HUES64 (cell line): ENCODE measurements around the gene CCBE1.

Experiments
- H3K27ac ChIP-seq: 2 replicates; pipeline ENCODE4 v1.7.0; 2013; ENCODE audit warnings: low read depth, low read length, inconsistent platforms
- H3K27me3 ChIP-seq: 2 replicates; pipeline ENCODE4 v1.6.1; 2013; ENCODE audit warnings: mild to moderate bottlenecking, low read length; ENCODE audit not compliant: insufficient read depth
- H3K36me3 ChIP-seq: 2 replicates; pipeline ENCODE4 v1.6.1; 2013; ENCODE audit warnings: mild to moderate bottlenecking, low read length; ENCODE audit not compliant: insufficient read depth
- H3K4me1 ChIP-seq: 2 replicates; pipeline ENCODE4 v1.6.1; 2013; ENCODE audit warnings: mild to moderate bottlenecking, low read length, moderate library complexity; ENCODE audit not compliant: insufficient read depth
- H3K4me3 ChIP-seq: 2 replicates; pipeline ENCODE4 v1.5.1; 2013; ENCODE audit warnings: mild to moderate bottlenecking, low read length, moderate library complexity
- H3K9ac ChIP-seq: 2 replicates; pipeline ENCODE4 v1.6.1; 2013; ENCODE audit warnings: mild to moderate bottlenecking, low read depth, low read length
- H3K9me3 ChIP-seq: 2 replicates; pipeline ENCODE4 v1.6.1; 2013; ENCODE audit warnings: low read depth, low read length; ENCODE audit not compliant: insufficient read depth
- WGBS: fragments of 150-250, 120-280 bp; methylation state at CpG from one replicate; pipeline ENCODE4 v1.1.7; 2013; ENCODE audit warnings: missing lambda C conversion rate; 5-methylcytosine and 5-hydroxymethylcytosine counted together

The CCBE1 gene

DNA sequence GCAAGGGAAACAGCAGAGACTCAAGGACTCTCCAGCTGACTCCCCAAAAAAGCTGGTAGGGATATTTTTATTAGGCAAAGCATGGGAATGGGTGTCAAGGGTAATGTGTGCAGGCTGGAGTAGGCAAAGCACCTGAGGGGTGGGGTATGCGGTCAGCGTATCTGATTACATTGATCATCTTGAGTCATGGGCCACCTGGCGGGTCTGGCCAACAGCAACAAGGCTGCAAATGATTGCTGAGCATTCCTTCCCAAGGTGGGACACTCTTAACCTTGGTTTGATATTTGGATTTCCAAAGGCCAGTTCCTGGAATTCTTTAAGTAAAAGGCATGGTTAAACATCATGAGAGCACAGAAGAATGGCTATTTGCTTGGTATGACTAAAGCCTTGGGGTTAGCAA is 32.6 kb upstream of the CCBE1 start:
- H3K4me3 ChIP-seq: no peak overlapping the region
- whole genome bisulfite sequencing: 91% methylated on average over 3 of the region's 3 CpGs

DNA sequence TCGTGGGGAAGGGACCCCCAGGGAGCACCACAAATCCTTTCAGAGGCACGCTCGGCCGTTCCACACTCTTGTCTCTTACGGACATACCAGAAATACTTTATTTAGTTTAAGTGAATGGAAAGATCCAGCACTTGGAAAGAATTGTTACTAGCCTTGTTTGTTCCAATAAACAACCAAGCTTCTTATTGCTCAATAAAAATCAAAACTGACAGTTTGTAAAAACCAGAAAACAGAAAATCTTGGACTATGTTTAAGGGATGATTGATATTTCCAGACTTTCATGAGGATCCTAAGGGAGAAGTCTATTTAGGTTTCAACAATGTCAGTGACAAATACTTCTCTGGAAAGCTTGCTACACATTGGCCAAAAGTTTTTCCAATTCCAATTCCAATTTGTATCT is 31.6 kb upstream of the CCBE1 start:
- 96% methylated on average over 5 of the region's 5 CpGs for WGBS

More for the DNA sequence above, 32.6 kb upstream of the CCBE1 start:
- no peaks in the 10 kb centered on the region for H3K27me3 ChIP-seq
- no peak overlapping the region for H3K27ac ChIP-seq
- H3K9me3 ChIP-seq: no peaks in the 10 kb centered on the region
- no peaks in the 10 kb centered on the region for H3K36me3 ChIP-seq
- H3K9ac ChIP-seq: no peak overlapping the region
- no peaks in the 10 kb centered on the region for H3K4me1 ChIP-seq

DNA sequence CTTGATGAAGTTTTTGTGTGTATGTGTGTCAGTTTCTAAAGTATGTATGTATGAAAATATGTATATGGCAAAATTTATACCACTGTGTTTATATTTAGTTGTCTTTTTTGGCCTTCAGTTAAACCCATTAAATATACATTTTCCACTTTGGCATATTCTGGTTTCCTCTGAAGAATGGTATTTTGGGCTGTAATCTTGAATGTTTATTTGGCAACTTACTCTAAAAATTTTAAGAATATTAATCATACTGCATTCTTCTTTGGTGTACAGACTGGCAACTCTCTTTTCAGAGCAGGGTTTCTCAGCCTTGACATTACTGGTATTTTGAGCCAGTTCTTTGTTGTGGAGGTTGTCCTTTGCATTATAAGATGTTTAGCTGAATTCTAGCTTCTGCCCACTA is 27.9 kb upstream of the CCBE1 start:
- no peak overlapping the region for H3K4me3 ChIP-seq
- H3K36me3 ChIP-seq: no peaks in the 10 kb centered on the region
- no peaks in the 10 kb centered on the region for H3K4me1 ChIP-seq
- H3K27me3 ChIP-seq: no peaks in the 10 kb centered on the region
- no peaks in the 10 kb centered on the region for H3K9me3 ChIP-seq
- H3K27ac ChIP-seq: no peak overlapping the region
- H3K9ac ChIP-seq: no peak overlapping the region

More for the DNA sequence above, 31.6 kb upstream of the CCBE1 start:
- H3K36me3 ChIP-seq: no peaks in the 10 kb centered on the region
- no peak overlapping the region for H3K27ac ChIP-seq
- no peak overlapping the region for H3K9ac ChIP-seq
- no peaks in the 10 kb centered on the region for H3K4me1 ChIP-seq
- no peak overlapping the region for H3K4me3 ChIP-seq
- no peaks in the 10 kb centered on the region for H3K9me3 ChIP-seq
- H3K27me3 ChIP-seq: no peaks in the 10 kb centered on the region

DNA sequence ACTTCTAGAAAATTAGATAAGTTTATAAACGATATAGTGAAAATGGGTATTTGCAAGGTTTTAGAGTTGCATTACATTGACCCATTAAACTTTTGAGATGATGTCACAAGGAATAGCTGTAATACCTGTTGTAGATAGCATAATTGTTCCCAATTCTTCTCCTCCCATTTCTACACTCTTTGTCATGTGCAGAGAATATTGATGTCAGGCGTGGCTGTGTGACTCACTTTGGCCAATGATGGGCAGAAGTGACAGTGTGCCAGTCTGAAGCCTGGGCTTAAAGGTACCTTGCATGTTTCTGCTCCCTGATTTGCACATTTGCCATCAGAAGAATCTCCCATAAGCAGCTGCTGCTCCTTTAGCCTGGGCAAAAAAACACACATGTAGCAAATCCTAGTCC is 26.9 kb upstream of the CCBE1 start:
- Histone ChIP-seq H3K4me3 (no peak overlapping the region), H3K27ac (no peak overlapping the region), H3K9me3 (no peaks in the 10 kb centered on the region), H3K9ac (no peak overlapping the region), H3K27me3 (no peaks in the 10 kb centered on the region), H3K4me1 (no peaks in the 10 kb centered on the region), H3K36me3 (no peaks in the 10 kb centered on the region)
- 95% methylated on average over 2 of the region's 2 CpGs for WGBS

- Histone ChIP-seq H3K4me1 (no peaks in the 10 kb centered on the region), H3K9ac (no peak overlapping the region), H3K27me3 (no peaks in the 10 kb centered on the region), H3K36me3 (no peaks in the 10 kb centered on the region), H3K27ac (no peak overlapping the region), H3K4me3 (no peak overlapping the region), H3K9me3 (no peaks in the 10 kb centered on the region)
- WGBS: 97% methylated on average over 2 of the region's 2 CpGs
Observed at GRCh38 chr18:59721931-59722330, 24.7 kb upstream of the CCBE1 start.

GRCh38 chr18:59721211-59721610 is 24.0 kb upstream of the CCBE1 start:
- Histone ChIP-seq H3K27me3 (no peaks in the 10 kb centered on the region), H3K36me3 (no peaks in the 10 kb centered on the region), H3K4me3 (no peak overlapping the region), H3K4me1 (no peaks in the 10 kb centered on the region), H3K9me3 (no peaks in the 10 kb centered on the region), H3K27ac (no peak overlapping the region), H3K9ac (no peak overlapping the region)
- 96% methylated on average over 2 of the region's 2 CpGs for WGBS

DNA sequence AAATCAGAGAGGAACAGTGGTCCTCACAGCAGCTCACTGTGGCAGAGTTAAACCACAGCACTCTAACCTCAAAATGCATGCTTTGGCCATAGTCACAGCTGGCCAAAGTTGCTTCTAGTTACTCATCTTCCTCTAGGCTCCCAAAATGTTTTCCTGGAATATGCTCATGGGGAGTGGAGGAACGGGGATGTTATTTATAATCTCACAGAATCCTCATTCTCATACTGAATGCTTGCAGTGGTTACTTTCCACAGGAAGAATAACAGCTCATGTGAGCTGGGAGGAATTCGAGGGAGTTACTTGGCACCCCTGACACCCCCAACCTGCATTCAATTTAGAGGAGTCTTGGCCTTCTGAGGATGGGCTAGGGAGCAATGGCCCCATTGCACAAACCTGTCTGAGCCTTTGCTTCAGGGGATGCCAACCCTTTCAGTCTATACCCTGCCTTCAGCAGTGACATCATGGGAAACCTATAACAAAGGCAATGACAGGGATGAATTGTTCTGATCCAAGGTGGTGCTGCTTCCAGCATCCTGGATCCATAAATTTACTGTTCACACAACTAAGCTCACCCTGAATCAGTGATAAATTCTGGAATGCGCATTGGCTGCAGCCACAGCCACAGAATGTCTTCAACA is 22.4 kb upstream of the CCBE1 start:
- no peaks in the 10 kb centered on the region for H3K4me1 ChIP-seq
- 100% methylated on average over 2 of the region's 3 CpGs for WGBS
- H3K27ac ChIP-seq: no peak overlapping the region

GRCh38 chr18:59718464-59719157 is 21.4 kb upstream of the CCBE1 start:
- H3K9me3 ChIP-seq: no peaks in the 10 kb centered on the region
- H3K4me3 ChIP-seq: no peak overlapping the region
- WGBS: 86% methylated on average over 7 of the region's 7 CpGs
- no peaks in the 10 kb centered on the region for H3K27me3 ChIP-seq
- no peaks in the 10 kb centered on the region for H3K36me3 ChIP-seq
- H3K9ac ChIP-seq: no peak overlapping the region
- H3K27ac ChIP-seq: no peak overlapping the region
- no peaks in the 10 kb centered on the region for H3K4me1 ChIP-seq

More for the DNA sequence above, 22.4 kb upstream of the CCBE1 start:
- Histone ChIP-seq H3K36me3 (no peaks in the 10 kb centered on the region), H3K9ac (no peak overlapping the region), H3K4me3 (no peak overlapping the region), H3K27me3 (no peaks in the 10 kb centered on the region), H3K9me3 (no peaks in the 10 kb centered on the region)

DNA sequence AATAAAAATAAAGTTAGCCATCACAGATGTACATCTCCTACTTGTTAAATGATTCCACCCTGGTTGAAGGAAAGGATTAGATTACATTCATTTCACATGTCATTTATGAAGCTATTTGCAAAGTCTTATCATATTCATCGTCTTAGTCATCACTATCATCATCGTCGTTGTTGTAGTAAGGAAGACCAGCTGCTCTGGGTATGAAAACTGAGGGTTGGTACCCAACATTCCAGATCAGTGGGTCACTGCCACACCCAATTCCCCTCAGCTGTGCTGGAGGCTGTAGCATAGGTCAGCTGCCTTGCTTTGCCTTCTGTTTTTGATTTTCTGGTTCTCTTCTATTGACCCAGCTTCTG is 20.9 kb upstream of the CCBE1 start:
- no peak overlapping the region for H3K4me3 ChIP-seq
- no peaks in the 10 kb centered on the region for H3K4me1 ChIP-seq
- H3K27me3 ChIP-seq: no peaks in the 10 kb centered on the region
- H3K27ac ChIP-seq: no peak overlapping the region
- 96% methylated on average over 3 of the region's 3 CpGs for WGBS
- no peak overlapping the region for H3K9ac ChIP-seq
- no peaks in the 10 kb centered on the region for H3K36me3 ChIP-seq
- no peaks in the 10 kb centered on the region for H3K9me3 ChIP-seq

DNA sequence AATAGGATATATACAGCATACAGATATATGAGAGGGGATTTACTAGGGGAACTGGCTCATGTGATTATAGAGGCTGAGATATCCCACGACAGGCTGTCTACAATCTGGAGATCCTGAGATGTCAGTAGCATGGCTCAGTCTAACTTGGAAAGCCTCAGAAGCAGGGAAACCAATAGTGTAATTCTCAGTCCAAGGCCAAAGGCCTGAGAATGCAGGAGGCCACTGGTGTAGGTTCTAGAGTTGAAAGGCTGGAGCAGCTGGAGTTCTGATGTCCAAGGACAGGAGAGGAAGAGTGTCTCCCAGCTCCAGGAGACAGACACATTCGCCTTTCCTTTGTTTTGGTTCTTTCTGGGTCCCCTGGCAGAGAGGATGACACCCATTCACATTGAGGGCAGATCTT is 20.1 kb upstream of the CCBE1 start:
- Histone ChIP-seq H3K4me1 (no peaks in the 10 kb centered on the region), H3K9me3 (no peaks in the 10 kb centered on the region), H3K27me3 (no peaks in the 10 kb centered on the region), H3K9ac (no peak overlapping the region), H3K4me3 (no peak overlapping the region), H3K36me3 (no peaks in the 10 kb centered on the region), H3K27ac (no peak overlapping the region)
- 87% methylated on average over 2 of the region's 2 CpGs for WGBS

DNA sequence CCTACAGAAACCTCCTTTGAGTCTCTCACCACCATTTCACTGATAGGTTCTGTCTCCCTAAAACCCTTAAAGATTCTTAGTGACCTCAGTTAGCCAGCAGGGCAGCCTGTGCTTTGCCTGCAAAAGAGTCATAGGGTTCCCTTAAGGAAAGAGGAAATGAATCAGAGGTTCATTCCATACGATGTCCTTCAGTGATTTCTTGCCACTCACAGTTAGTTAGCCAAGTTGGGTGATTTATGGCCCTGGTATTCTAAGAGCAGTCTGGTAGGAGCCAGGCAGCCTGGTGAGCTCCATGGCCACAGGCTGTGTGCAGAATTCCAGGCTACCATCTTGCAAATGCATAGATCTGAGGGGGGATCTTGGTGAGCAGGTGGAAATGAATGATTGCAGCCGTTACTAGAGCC is 18.7 kb upstream of the CCBE1 start:
- Histone ChIP-seq H3K4me3 (no peak overlapping the region), H3K9me3 (no peaks in the 10 kb centered on the region), H3K4me1 (no peaks in the 10 kb centered on the region), H3K27me3 (no peaks in the 10 kb centered on the region), H3K27ac (no peak overlapping the region), H3K9ac (no peak overlapping the region), H3K36me3 (no peaks in the 10 kb centered on the region)
- WGBS: 88% methylated on average over 2 of the region's 2 CpGs

DNA sequence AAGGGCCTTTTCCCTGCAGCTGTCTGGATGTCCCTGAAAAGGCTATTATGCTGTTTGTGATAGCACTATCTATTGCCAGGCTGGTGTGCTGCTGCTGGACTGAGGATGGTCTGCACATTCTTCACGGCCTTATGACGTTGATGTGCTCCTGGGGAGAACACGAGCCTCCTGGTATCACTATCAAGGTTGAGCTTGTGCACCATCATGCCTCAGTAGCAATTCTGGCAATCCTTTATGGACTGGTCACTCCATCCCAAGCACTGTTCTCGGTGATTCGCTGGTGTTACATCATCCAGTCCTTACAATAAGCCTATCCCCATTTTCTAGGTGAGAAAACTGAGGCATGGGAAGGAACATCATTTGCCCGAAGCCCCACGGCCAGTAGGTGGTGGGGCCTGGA is 18.2 kb upstream of the CCBE1 start:
- no peaks in the 10 kb centered on the region for H3K27me3 ChIP-seq
- no peaks in the 10 kb centered on the region for H3K9me3 ChIP-seq
- no peaks in the 10 kb centered on the region for H3K4me1 ChIP-seq
- 92% methylated on average over 7 of the region's 7 CpGs for WGBS
- no peak overlapping the region for H3K27ac ChIP-seq
- H3K9ac ChIP-seq: no peak overlapping the region
- H3K36me3 ChIP-seq: no peaks in the 10 kb centered on the region
- no peak overlapping the region for H3K4me3 ChIP-seq
